Natural killer cell treated with Interleukin-12 subunit alpha and Interleukin-12 subunit beta and Interleukin-15 and Interleukin-18, amount 100 ng/mL, for 72 hours (primary cell): Measurements from ENCODE around the gene CCL1. TPM values are rescaled to one million over a fixed set of nuclear protein-coding genes. Genes with fewer than 3 reads are reported as not detected.

Source experiments
- ATAC-seq, 2 donors: fragments of 150-1000 bp; cut with Tn5 transposase in 1 of 2; sonication (Bioruptor Pico), chemical (Tn5 transposase) in 1 of 2; 2 replicates each; pipeline ENCODE4 v1.10.0; 2021
- DNase-seq: peaks from one replicate; pipeline ENCODE4 v3.0.0; 2022; ENCODE audit warnings: low spot score
- H3K27ac Mint-ChIP-seq, 2 donors: 1 replicate in 1 of 2; 2 replicates in 1 of 2; pipeline ENCODE4 v1.8.0; 2022; ENCODE audit warnings: mixed read lengths in 2 of 2, mild to moderate bottlenecking in 1 of 2, moderate library complexity in 1 of 2
- H3K27me3 Mint-ChIP-seq, 2 donors: 1 replicate in 1 of 2; 2 replicates in 1 of 2; pipeline ENCODE4 v1.8.0; 2022; ENCODE audit warnings: mixed read lengths in 2 of 2
- H3K36me3 Mint-ChIP-seq: one replicate; pipeline ENCODE4 v1.8.0; 2022; ENCODE audit warnings: mixed read lengths
- H3K4me1 Mint-ChIP-seq, 2 donors: 1 replicate in 1 of 2; 2 replicates in 1 of 2; pipeline ENCODE4 v1.8.0; 2022; ENCODE audit warnings: low read depth in 2 of 2, mixed read lengths in 2 of 2, mild to moderate bottlenecking in 1 of 2
- H3K4me3 Mint-ChIP-seq: one replicate; pipeline ENCODE4 v1.8.0; 2022; ENCODE audit warnings: mixed read lengths
- H3K9me3 Mint-ChIP-seq: 2 replicates; pipeline ENCODE4 v1.8.0; 2022; ENCODE audit warnings: mixed read lengths
- total RNA-seq, 2 donors: library from RNA; stranded (reverse); gene quantifications; one replicate each; pipeline ENCODE4 v1.2.3, GENCODE V29; 2022

CCL1 gene
- total RNA-seq, 2 donors from 2014 or later, result 3.5 to 4.8 TPM

DNA sequence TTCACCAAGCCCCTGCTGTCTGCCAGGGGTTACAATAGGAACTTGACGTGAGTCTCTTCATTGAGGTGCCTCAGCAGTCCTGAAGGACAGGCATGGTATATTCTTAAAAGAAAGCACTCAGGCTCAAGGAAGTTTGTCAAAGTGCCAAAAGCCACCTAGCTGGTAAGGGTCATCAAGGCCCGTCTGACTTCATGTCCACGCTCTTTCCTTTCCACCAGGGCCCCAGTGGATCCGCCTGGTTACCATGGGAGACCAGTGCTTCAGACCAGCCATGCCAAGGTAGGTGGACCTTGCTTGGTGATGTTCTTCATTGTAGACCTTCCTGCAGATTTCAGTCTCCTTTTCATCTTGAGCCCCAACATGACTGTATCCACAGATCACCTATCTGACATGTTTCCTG is 27.6 kb upstream of the CCL1 start:
- peaks cover 16 to 22% of the 10 kb centered on the region in 2 donors for H3K4me1 Mint-ChIP-seq
- no peak overlapping the region for H3K4me3 Mint-ChIP-seq
- peaks cover 16 to 18% of the 10 kb centered on the region in 2 donors for H3K27me3 Mint-ChIP-seq

DNA sequence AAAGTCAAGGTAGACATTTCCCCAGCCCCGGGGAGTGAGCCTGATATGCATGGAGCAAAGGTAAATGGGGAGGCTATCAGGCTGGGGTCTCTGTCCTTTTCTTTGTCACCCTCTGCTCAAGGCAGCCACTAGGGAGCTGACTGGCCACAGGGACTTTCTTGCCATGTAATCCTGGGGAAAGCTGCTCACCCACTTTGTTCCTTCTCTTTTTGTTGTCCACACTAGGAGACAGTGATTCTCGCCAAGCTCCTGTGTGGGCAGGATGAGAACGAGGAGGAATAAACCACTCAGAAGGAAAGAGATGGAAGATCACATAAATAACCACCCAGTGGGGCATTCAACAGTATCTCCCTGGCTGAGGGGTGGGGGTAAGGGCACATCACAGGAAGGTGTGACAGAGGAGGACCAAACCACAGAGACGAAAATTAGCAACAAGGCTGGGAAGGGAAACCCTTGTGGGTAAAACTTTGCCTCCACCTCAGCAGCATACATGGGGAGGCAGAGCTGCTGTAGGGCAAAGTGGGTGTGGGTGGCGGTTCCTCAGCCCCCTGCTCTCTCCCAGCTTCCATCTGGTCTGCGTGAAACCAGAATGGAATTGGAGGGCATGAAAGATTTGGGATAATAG is 26.2 kb upstream of the CCL1 start:
- DNase-seq, result no peak
- H3K4me3 Mint-ChIP-seq, result peak overlapping the region; percentile 34
- H3K36me3 Mint-ChIP-seq, result no peaks in the 10 kb centered on the region
- peaks cover 14 to 21% of the 10 kb centered on the region in 2 donors for H3K27me3 Mint-ChIP-seq
- peak in 1 of 2 donors; percentile 58 for ATAC-seq
- peaks cover 16 to 32% of the 10 kb centered on the region in 2 donors for H3K4me1 Mint-ChIP-seq
- no peaks in the 10 kb centered on the region for H3K9me3 Mint-ChIP-seq
- no peak overlapping the region for H3K27ac Mint-ChIP-seq

More for the DNA sequence above, 27.6 kb upstream of the CCL1 start:
- DNase-seq, result no peak
- no peaks in the 10 kb centered on the region for H3K36me3 Mint-ChIP-seq
- ATAC-seq, result no peak
- no peak overlapping the region for H3K27ac Mint-ChIP-seq
- H3K9me3 Mint-ChIP-seq, result no peaks in the 10 kb centered on the region

DNA sequence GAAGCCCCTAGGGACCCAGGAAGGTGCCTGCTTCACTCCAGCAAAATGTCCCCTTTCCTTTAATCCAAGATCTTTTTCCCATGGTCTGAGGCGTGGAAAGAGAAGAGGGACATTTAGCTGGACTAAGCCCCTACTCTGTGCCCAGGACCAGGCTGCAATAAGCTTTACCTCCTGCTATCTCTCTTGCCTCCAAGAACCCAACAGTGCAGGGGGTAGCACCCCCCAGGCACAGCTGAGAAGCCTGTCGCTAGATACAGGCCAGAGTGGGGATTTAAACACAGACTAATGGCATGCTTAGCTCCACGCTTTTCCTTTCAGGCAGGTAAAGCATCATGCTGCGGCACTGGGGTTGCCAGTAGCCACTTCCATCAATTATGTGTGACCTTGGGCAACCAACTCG is 24.5 kb upstream of the CCL1 start:
- peak overlapping the region in 1 of 2 donors; percentile 79 for H3K27ac Mint-ChIP-seq
- H3K27me3 Mint-ChIP-seq, result peaks cover 14 to 21% of the 10 kb centered on the region in 2 donors
- no peaks in the 10 kb centered on the region for H3K36me3 Mint-ChIP-seq
- H3K4me1 Mint-ChIP-seq, result peaks cover 18 to 37% of the 10 kb centered on the region in 2 donors
- DNase-seq (no peak), ATAC-seq (no peak)
- no peak overlapping the region for H3K4me3 Mint-ChIP-seq
- no peaks in the 10 kb centered on the region for H3K9me3 Mint-ChIP-seq

DNA sequence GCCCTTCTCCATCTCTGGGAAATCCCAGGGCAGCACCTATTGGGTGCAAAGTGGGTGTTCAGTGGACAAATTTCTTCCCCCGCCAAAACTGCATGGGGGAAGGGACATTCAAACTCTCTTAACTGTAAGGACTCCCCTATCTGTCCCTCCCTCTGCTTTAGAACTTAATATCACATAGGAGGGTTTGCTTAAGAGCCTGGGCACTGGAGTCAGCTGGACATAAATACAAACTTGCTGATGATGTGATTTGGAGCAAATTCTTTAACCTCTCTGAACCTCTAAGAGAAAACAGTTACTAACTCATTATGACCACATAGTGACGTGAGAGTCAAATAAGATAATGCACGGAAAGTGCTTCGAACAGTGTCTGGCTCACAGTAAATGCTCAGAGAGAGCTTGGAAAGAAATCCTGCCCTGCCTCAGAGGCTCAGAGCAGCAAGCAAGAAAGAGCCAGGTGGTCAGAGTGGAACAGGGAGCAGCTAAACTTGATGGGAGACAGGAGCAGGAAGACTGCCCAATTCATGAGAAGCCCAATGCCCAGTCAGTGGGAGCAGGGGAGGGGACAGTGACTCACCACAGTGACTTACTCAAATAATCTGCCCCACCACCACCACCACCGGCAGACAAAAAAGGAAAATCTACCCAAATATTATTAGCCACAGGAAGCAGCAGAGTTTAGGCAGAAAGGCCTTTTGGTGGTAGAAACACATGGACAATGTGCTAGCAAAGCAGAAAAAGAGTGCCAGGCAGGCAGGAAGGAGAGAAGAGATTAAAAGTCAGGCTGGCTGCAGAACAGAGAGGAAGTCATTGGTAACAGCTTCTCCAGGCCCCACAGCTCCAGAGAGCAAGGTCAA is 23.9 kb upstream of the CCL1 start:
- ATAC-seq (no peak), DNase-seq (no peak)
- Mint-ChIP-seq H3K36me3 (no peaks in the 10 kb centered on the region), H3K27me3 (peaks cover 14 to 21% of the 10 kb centered on the region in 2 donors), H3K4me3 (peak overlapping the region; percentile 56), H3K9me3 (no peaks in the 10 kb centered on the region), H3K4me1 (peaks cover 18 to 37% of the 10 kb centered on the region in 2 donors), H3K27ac (peak overlapping the region; percentile 56 to 79)

DNA sequence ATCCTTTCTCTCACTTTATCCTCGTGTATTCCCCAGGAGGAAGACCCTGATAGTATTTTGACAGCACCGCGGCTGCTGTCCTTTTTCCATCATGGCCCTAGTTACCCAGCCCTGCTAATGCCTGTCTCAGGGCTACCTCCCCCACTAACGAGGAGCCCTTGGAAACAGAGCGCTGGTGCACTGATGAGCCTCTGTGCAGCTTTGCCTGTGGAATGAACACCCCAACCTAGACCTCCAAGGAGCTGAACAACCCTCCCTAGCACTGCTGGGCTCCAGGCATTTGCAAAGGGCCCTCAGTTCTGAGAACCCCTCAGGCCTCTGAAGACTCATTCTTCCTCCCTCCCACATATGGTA is 23.3 kb upstream of the CCL1 start:
- H3K27ac Mint-ChIP-seq, result peak overlapping the region in 1 of 2 donors; percentile 79
- H3K4me3 Mint-ChIP-seq, result peak overlapping the region; percentile 56
- no peaks in the 10 kb centered on the region for H3K9me3 Mint-ChIP-seq
- peaks cover 18 to 37% of the 10 kb centered on the region in 2 donors for H3K4me1 Mint-ChIP-seq
- ATAC-seq, result no peak
- H3K27me3 Mint-ChIP-seq, result peaks cover 14 to 21% of the 10 kb centered on the region in 2 donors
- no peak for DNase-seq
- H3K36me3 Mint-ChIP-seq, result no peaks in the 10 kb centered on the region

DNA sequence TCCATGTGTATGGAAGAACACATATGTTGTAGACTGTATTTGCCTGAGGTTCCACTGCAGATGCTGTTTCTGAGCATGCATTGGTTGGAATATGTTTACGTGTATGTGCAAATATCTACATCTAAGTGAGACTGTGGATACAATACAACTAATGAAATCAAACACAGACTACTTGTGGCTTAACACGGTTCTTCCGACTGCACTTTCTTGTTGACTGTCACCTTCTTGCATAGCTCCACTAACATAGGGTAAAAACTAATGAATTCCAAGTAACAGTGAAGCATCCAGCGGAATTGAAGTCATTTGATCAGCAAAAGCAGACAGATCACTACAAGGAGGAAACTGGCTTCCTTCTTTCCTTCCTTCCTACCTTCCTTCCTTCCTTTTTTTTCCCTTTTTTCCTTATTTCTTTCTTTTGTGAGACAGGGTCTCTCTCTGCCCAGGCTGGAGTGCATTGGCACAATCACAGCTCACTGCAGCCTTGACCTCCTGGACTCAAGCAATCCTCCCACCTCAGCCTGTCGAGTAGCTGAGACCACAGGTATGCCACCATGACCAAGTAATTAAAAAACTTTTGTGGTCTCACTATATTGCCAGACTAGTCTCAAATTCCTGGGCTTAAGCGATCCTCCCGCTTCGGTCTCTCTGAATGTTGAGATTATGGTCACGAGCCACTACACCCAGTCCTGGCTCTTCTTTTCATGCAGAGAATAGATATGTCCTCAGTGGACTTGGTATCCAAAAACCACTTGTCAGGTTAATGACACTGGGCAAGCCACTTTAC is 22.0 kb upstream of the CCL1 start:
- peak overlapping the region in 1 of 2 donors; percentile 2 for H3K27ac Mint-ChIP-seq
- no peaks in the 10 kb centered on the region for H3K36me3 Mint-ChIP-seq
- peak in 1 of 2 donors; percentile 55 for ATAC-seq
- peaks cover 18 to 37% of the 10 kb centered on the region in 2 donors for H3K4me1 Mint-ChIP-seq
- no peaks in the 10 kb centered on the region for H3K9me3 Mint-ChIP-seq
- DNase-seq, result no peak
- H3K27me3 Mint-ChIP-seq, result peaks cover 14 to 23% of the 10 kb centered on the region in 2 donors
- peak overlapping the region; percentile 9 for H3K4me3 Mint-ChIP-seq

DNA sequence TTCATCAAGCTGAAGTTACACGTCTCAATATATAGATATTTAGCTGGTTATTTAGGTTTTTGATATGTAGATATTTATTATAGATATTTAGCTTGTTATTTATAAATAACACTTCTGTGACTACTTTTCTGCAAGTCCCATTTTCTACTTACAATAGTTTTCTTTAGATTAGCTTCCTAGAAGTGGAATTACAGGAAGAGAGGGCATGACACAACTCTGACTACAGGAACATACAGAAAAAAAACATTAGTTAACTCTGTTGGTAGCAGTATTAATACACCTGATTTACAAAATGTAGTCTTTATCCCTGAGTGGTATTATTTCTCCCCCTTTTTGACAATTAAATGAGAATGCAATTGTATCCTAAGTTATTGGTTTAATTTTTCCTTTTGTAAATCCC is 21.2 kb upstream of the CCL1 start:
- peaks cover 17 to 41% of the 10 kb centered on the region in 2 donors for H3K4me1 Mint-ChIP-seq
- H3K27me3 Mint-ChIP-seq, result peaks cover 14 to 23% of the 10 kb centered on the region in 2 donors
- no peaks in the 10 kb centered on the region for H3K9me3 Mint-ChIP-seq
- no peak for DNase-seq
- peak overlapping the region in 1 of 2 donors; percentile 2 for H3K27ac Mint-ChIP-seq
- no peaks in the 10 kb centered on the region for H3K36me3 Mint-ChIP-seq
- ATAC-seq, result no peak
- peak overlapping the region; percentile 9 for H3K4me3 Mint-ChIP-seq

DNA sequence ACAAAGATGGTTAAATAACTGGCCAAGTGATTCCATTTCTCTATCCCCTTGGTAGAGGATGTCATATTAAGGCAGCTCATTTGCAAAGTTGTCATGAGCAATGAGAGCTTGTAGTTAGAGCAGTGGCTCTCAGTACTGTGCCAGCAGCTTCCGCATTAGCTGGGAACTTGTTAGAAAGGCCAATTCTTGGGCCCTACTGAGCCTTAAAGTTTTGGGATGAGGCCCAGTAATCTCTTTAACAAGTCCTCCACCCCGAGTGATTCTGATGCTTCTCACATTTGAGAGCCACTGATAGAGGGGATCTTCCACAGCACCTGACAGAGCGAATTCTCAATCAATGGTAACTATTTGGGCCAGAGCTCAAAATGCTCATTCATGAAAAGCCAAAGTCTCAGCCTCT is 20.2 kb upstream of the CCL1 start:
- ATAC-seq (no peak), DNase-seq (no peak)
- Mint-ChIP-seq H3K4me3 (peak overlapping the region; percentile 28), H3K27ac (peak overlapping the region in 1 of 2 donors; percentile 29), H3K36me3 (no peaks in the 10 kb centered on the region), H3K27me3 (peaks cover 14 to 24% of the 10 kb centered on the region in 2 donors), H3K9me3 (no peaks in the 10 kb centered on the region), H3K4me1 (peaks cover 14 to 45% of the 10 kb centered on the region in 2 donors)

DNA sequence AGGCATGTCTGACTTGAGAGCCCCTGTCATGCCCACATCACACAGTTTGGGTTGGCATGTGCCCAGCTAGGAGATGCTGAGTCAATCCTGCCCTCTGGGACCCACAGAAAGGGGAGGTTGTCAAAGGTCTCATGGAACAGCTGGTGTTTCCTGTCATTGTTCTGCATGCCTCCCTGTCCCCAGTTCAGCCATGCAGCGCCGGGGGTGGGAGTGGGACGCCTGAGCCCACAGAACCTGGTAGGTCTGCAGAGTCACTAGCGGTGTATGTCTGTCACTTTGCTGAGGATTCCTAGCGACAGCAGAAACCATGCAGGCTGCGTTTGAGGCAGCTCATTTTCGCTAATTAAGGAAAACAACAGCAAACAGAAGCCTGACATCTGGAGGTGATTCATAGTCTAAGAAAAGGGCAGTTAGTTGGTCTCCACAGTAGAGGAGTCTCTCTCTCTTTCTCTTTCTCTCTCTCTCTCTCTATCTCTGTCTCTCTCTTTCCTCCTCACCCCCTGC is 19.6 kb upstream of the CCL1 start:
- Mint-ChIP-seq H3K4me1 (peaks cover 14 to 45% of the 10 kb centered on the region in 2 donors), H3K9me3 (no peaks in the 10 kb centered on the region), H3K27me3 (peaks cover 14 to 24% of the 10 kb centered on the region in 2 donors), H3K4me3 (peak overlapping the region; percentile 28), H3K27ac (peak overlapping the region in 1 of 2 donors; percentile 29), H3K36me3 (no peaks in the 10 kb centered on the region)
- DNase-seq (no peak), ATAC-seq (peak in 1 of 2 donors; percentile 51)

DNA sequence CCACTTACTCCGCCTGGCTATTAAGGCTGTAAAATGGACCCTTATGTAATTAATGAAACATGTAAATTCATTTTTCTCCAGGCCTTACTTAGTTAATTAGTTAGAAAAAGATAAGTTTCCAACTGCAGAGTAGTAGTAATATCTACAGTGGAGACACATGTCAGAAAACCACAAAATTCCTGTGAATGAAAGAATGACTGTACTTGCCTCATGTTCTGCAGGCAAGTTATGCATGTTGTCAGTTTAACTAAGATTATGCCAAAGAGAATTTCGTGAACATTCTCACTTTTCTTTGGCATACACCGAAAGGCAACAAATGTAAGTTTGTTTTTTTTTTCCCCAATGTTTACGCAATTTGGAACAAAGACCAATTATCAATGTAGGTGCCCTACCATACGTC is 16.8 kb upstream of the CCL1 start:
- Mint-ChIP-seq H3K36me3 (no peaks in the 10 kb centered on the region), H3K27ac (peak overlapping the region in 1 of 2 donors; percentile 57), H3K27me3 (peaks cover 2 to 14% of the 10 kb centered on the region in 2 donors), H3K4me1 (peaks cover 5 to 33% of the 10 kb centered on the region in 2 donors), H3K9me3 (no peaks in the 10 kb centered on the region), H3K4me3 (peak overlapping the region; percentile 33)
- ATAC-seq, result peak in 1 of 2 donors; percentile 49
- DNase-seq, result no peak

DNA sequence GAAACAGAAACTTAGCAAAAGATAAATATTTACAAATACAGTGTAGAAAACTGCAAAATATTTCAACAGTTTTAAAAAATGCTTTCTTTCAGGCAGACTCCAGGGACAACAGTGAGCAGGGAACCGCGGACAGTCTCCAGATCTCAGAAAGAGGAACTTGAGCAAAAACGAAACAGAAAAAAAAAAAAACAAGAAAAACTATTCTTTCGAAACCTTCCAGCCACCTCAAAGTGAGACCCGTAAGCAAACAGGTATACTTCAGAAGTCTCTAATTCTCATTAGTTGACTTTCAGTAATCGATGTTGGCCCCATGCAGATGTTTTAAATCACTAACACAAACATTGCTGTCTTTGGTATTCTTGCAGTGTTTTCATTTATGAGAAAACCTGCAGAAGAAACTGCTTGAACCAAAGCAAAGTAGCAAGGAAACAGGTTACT is 15.7 kb upstream of the CCL1 start:
- no peak for DNase-seq
- peak overlapping the region in 1 of 2 donors; percentile 57 for H3K27ac Mint-ChIP-seq
- no peaks in the 10 kb centered on the region for H3K36me3 Mint-ChIP-seq
- peak; percentile 57 to 73 for ATAC-seq
- peaks cover 0 to 14% of the 10 kb centered on the region in 2 donors for H3K27me3 Mint-ChIP-seq
- peaks cover 5 to 28% of the 10 kb centered on the region in 2 donors for H3K4me1 Mint-ChIP-seq
- H3K4me3 Mint-ChIP-seq, result peak overlapping the region; percentile 40
- no peaks in the 10 kb centered on the region for H3K9me3 Mint-ChIP-seq

DNA sequence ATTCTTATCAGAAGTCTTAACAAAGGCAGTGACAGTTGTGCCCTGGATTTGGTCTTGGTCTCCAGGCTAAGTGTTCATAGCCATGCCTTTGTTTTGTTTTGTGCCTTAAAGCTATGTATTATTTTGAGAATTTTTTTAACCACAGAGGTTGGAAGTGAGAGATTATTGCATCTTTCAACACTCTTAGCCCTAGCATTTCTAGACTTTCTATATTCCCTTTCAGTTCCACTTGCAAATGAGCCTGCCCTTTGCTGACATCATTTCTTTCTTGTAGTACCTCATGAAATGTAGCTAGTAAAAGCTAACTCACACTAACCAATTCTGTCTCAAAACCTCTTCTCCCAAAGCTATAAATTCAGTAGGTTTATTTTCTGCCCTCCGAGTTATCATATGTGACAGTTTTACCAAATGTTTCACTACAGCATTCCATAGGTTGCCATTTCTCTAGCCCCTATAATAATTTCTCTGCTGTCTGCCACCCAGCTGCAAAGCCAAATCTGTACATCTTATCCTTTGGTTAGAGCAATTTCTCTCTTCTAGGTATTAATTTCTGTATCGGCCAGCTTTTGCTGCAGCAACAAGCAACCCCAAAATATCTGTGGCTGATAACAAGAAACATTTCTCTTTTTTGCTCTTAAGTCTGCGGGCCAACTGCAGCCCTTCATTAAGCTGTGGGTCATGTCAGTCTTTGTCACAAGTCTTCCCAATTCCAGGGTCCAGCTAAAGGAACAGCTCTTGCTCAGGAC is 14.2 kb upstream of the CCL1 start:
- H3K36me3 Mint-ChIP-seq, result no peaks in the 10 kb centered on the region
- ATAC-seq (peak in 1 of 2 donors; percentile 55), DNase-seq (no peak)
- H3K27me3 Mint-ChIP-seq, result peaks cover 0 to 12% of the 10 kb centered on the region in 2 donors
- peak overlapping the region; percentile 5 for H3K4me3 Mint-ChIP-seq
- H3K9me3 Mint-ChIP-seq, result no peaks in the 10 kb centered on the region
- H3K27ac Mint-ChIP-seq, result no peak overlapping the region
- peaks cover 3 to 23% of the 10 kb centered on the region in 2 donors for H3K4me1 Mint-ChIP-seq
